Muscle layer of duodenum (tissue), 2 donors: ENCODE results near the gene CLEC18A.
"Not testable (repeated sequence)": the region's sequence is repeated elsewhere in the genome, so short reads cannot be mapped to it uniquely, and the experiment has no call there.

Experiments used
- H3K27ac ChIP-seq: one replicate; pipeline ENCODE4 v1.7.0; 2013; ENCODE audit warnings: mild to moderate bottlenecking, low read length
- H3K27me3 ChIP-seq: one replicate; pipeline ENCODE4 v1.7.0; 2013; ENCODE audit warnings: low read depth, mild to moderate bottlenecking, control low read depth, low read length
- H3K36me3 ChIP-seq, 2 donors: one replicate each; pipeline ENCODE4 v1.7.0; 2013; ENCODE audit warnings: low read length in 2 of 2, control low read depth in 1 of 2, mild to moderate bottlenecking in 1 of 2; ENCODE audit not compliant: insufficient read depth in 2 of 2, control insufficient read depth in 1 of 2
- H3K4me1 ChIP-seq, 2 donors: one replicate each; pipeline ENCODE4 v1.7.0; 2013; ENCODE audit warnings: low read length in 2 of 2, mild to moderate bottlenecking in 2 of 2, control low read depth in 1 of 2, moderate library complexity in 1 of 2; ENCODE audit not compliant: insufficient read depth in 2 of 2, control insufficient read depth in 1 of 2
- H3K4me3 ChIP-seq, 2 donors: one replicate each; pipeline ENCODE4 v1.7.0; 2013; ENCODE audit warnings: low read length in 2 of 2, low read depth in 1 of 2, mild to moderate bottlenecking in 1 of 2
- H3K9me3 ChIP-seq, 2 donors: one replicate each; pipeline ENCODE4 v1.7.0; 2013; ENCODE audit warnings: low read length in 2 of 2, control low read depth in 1 of 2, mild to moderate bottlenecking in 1 of 2; ENCODE audit not compliant: control insufficient read depth in 1 of 2
- donor health status: healthy.

The CLEC18A gene

DNA sequence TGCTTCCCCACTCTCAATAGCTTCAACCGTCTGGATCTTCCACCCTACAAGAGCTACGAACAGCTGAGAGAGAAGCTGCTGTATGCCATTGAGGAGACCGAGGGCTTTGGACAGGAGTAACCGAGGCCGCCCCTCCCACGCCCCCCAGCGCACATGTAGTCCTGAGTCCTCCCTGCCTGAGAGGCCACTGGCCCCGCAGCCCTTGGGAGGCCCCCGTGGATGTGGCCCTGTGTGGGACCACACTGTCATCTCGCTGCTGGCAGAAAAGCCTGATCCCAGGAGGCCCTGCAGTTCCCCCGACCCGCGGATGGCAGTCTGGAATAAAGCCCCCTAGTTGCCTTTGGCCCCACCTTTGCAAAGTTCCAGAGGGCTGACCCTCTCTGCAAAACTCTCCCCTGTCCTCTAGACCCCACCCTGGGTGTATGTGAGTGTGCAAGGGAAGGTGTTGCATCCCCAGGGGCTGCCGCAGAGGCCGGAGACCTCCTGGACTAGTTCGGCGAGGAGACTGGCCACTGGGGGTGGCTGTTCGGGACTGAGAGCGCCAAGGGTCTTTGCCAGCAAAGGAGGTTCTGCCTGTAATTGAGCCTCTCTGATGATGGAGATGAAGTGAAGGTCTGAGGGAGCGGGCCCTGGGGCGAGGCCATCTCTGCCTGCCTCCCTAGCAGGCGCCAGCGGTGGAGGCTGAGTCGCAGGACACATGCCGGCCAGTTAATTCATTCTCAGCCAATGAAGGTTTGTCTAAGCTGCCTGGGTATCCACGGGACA lies 11.1 kb upstream of the CLEC18A start:
- Histone ChIP-seq H3K36me3 (peaks cover 33 to 63% of the 10 kb centered on the region in 2 donors), H3K9me3 (no peaks in the 10 kb centered on the region), H3K27me3 (no peaks in the 10 kb centered on the region), H3K4me3 (no peak overlapping the region), H3K27ac (no peak overlapping the region), H3K4me1 (peaks cover 0 to 4% of the 10 kb centered on the region in 2 donors)

DNA sequence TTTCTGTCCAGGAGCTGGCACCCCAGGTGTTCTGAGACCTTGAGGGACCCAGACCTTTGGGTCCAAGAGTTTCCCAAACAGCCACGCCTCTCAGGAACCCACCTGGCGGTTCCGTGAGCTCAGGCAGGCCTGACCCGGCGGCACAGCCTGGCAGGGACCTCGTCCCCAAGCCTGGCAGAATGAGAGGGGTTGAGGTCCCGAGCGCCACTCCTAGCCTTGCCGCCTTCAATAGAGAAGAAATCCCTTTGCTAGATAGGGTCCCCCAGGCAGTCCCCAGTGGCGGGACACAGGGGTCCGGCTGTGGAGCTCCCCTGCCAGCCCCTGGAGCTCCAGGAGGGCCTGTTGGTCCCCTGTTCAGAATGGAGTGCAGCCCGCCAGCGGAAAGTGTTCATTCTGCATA lies 10.5 kb upstream of the CLEC18A start:
- H3K36me3 ChIP-seq = peaks cover 26 to 56% of the 10 kb centered on the region in 2 donors
- no peaks in the 10 kb centered on the region for H3K9me3 ChIP-seq
- no peak overlapping the region for H3K4me3 ChIP-seq
- no peak overlapping the region for H3K27ac ChIP-seq
- H3K4me1 ChIP-seq = peaks cover 0 to 4% of the 10 kb centered on the region in 2 donors
- H3K27me3 ChIP-seq = no peaks in the 10 kb centered on the region

DNA sequence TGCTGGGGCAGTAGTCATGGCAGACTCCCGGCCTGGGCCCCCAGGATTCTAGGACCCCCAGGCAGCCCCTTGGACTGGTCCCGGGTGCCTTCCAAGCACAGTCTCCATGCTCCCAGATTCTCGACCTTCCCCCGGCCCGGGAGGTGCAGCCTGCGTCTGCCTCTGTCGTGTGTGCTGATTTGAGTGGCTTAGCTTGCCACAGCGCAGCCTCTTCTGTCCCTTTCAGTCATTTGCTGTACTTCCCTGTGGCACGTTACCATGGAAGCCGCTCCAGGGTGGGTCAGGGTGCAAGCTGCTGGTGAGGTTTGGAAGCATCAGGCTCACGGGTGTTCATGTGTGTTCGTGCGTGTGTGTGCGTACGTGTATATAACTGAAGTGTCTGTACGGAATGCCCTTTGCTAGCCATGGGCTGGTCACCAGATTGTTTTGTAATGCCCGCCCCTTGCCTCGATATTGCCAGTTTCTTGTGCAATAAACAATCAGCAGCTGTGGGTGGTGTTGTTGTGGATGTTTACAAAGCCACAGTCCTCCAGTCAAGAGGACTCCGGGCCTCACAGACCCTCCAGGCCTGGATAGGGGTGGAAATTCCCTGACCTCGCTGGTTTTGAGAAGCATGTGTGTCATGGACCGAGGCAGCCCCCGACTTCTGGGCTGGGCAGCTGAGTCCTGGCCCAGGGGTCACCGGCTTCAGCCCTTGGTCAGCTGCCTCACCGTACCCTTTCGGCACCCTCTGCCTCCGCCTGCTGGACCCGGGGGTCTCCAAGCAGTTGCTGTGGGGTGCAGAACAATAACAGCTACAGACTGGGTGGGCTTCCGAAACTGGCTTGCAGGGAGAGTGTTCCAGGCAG lies 9.7 kb upstream of the CLEC18A start:
- no peaks in the 10 kb centered on the region for H3K9me3 ChIP-seq
- no peak overlapping the region for H3K27ac ChIP-seq
- H3K4me3 ChIP-seq = no peak overlapping the region
- peaks cover 19 to 48% of the 10 kb centered on the region in 2 donors for H3K36me3 ChIP-seq
- no peaks in the 10 kb centered on the region for H3K27me3 ChIP-seq
- peaks cover 0 to 4% of the 10 kb centered on the region in 2 donors for H3K4me1 ChIP-seq

DNA sequence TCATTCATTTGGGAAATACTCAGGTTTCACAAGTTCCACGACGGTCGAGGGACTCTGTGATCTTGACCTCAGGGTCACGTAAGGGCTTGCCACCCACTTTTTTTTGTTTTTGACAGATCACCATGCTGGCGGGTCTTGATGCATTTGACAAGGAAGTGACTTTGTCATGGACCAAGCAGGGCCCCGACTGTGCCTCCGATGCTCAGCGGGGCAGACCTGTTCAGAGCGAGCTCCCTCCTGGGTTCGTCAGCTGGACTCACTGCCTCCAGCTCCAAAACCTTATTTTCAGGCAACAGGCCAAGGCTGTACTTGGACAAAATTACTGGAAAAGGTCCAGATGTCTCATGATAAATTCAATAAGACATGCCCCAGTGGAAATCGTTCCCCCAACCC lies 9.0 kb upstream of the CLEC18A start:
- Histone ChIP-seq H3K9me3 (no peaks in the 10 kb centered on the region), H3K27ac (no peak overlapping the region), H3K36me3 (peaks cover 12 to 42% of the 10 kb centered on the region in 2 donors)

DNA sequence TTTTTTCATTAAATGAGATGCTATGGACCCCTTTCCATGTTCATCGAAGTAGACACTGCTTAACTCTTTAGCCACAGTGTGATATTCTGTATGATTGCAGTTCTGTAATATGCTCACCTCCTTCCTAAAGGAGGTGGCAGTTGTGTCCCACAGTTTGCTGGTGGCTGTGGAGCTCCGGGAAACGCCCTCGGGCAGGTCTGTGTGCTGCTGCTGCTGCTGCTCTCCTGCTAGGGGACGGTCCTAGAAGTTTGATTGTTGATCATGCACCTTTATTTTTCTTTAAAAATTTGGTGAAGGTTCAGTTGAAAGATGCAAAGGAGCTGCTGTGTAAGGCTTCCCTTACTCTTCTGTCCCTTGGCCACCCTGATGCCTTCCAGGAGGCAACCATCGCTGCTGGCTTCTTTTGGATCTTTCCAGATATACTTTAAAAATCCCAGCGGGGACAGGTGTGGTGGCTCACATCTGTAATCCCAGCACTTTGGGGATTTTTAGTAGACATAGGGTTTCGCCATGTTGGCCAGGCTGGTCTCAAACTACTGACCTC lies 8.4 kb upstream of the CLEC18A start:
- no peak overlapping the region for H3K27ac ChIP-seq

More for the DNA sequence above, 9.0 kb upstream of the CLEC18A start:
- Histone ChIP-seq H3K4me3 (no peak overlapping the region), H3K27me3 (no peaks in the 10 kb centered on the region), H3K4me1 (peaks cover 0 to 4% of the 10 kb centered on the region in 2 donors)

DNA sequence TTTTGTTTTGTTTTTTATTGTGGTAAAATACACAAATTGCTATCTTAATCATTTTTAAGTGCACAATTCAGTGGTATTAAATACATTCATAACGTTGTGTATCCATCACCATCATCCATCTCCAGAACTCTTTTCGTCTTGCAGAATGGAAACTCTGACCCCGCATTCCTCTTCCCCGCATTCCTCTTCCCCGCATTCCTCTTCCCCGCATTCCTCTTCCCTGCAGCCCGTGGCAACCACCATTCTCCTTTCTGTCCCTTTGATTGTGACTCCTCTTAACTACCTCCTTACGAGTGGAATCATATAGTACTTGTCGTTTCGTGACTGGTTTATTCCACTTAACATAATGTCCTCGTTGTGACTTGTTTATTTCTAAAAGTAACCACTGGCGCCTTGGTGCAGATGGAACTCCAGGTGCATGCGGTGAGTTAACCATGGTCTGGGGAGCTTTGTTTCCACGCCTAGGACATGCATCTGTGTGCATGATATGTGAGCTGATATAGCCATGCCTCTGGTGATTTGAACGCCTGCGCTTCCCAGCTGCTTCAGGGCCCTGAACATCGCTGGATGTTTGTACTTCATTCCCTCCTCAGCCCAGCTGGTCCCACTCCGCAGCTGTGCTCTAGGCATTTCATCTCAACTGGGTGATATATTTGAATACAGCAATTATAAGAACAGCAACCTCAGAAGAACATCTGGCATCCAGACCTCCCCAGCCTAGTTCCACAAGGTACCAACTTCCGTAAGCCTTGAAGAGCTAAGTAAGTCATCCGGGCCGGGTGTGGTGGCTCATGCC lies 7.7 kb upstream of the CLEC18A start:
- H3K9me3 ChIP-seq, H3K27ac ChIP-seq, H3K4me3 ChIP-seq, H3K4me1 ChIP-seq, H3K27me3 ChIP-seq: not testable (repeated sequence)
- peaks cover 8 to 29% of the 10 kb centered on the region in 2 donors for H3K36me3 ChIP-seq

More for the DNA sequence above, 8.4 kb upstream of the CLEC18A start:
- no peaks in the 10 kb centered on the region for H3K9me3 ChIP-seq
- peaks cover 0 to 4% of the 10 kb centered on the region in 2 donors for H3K4me1 ChIP-seq
- no peak overlapping the region for H3K4me3 ChIP-seq
- H3K36me3 ChIP-seq = peaks cover 11 to 36% of the 10 kb centered on the region in 2 donors
- no peaks in the 10 kb centered on the region for H3K27me3 ChIP-seq

DNA sequence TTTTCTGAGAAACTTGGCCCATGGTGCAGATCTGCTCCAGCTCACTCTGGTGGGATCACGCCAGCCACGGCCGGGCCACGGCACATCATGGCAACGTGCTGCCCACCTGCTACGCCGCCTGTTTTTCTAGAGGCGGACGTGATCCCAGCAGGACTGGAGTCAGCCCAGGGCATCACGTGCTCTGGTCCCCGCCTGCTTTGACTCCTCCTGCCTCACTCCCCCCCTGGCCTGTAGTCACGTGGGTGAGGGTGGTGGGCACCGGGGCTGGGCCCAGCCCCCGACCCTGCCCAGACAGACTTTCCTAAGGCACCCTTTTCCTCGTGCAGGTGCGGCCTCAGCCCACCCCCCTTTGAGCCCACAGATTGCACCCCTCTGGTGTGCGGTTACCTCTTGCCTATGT lies 723 bp upstream of the CLEC18A start:
- H3K36me3 ChIP-seq, H3K4me3 ChIP-seq, H3K27me3 ChIP-seq, H3K9me3 ChIP-seq, H3K4me1 ChIP-seq, H3K27ac ChIP-seq: not testable (repeated sequence)

DNA sequence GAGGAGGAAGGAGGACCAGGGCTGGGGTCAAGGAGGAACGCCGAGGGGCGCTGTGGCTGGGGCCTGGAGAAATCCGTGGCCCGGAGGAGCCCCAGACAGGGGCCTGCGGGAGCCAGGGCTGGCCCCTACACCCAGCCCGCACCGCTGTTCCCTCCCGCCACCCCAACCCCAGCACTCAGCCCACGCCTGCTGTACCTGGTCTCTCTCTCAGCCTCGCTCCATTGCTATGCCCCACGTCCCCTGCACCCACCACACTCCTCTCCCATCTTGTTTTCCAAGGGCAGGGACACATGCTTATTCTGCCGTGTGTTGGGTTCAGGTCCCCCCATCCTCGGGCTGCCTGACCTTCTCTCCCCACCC lies 518 bp downstream of the CLEC18A start:
- not testable (repeated sequence) for H3K4me1 ChIP-seq, H3K27ac ChIP-seq, H3K27me3 ChIP-seq, H3K4me3 ChIP-seq, H3K9me3 ChIP-seq, H3K36me3 ChIP-seq

DNA sequence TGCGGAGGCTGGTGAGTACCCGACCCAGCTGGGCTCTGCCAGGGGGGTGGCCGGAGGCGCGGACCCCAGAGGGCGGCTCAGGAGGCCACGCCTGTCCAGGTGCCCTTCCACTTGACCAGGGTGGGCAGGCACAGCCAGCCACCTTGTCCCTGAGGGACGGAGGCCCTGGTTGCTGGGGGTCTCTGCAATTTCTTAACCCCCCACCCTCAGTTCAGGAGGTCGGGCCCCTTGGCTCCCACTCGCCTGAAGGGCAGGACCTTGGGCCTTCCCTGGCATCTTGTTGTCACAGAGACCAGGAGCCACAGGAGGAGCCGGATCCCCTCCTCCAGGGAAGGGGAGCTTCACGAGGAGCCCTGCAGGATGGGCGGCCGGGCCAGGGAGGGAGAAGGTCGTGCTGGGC lies 982 bp downstream of the CLEC18A start:
- H3K4me1 ChIP-seq, H3K9me3 ChIP-seq, H3K4me3 ChIP-seq, H3K27ac ChIP-seq, H3K36me3 ChIP-seq, H3K27me3 ChIP-seq: not testable (repeated sequence)

DNA sequence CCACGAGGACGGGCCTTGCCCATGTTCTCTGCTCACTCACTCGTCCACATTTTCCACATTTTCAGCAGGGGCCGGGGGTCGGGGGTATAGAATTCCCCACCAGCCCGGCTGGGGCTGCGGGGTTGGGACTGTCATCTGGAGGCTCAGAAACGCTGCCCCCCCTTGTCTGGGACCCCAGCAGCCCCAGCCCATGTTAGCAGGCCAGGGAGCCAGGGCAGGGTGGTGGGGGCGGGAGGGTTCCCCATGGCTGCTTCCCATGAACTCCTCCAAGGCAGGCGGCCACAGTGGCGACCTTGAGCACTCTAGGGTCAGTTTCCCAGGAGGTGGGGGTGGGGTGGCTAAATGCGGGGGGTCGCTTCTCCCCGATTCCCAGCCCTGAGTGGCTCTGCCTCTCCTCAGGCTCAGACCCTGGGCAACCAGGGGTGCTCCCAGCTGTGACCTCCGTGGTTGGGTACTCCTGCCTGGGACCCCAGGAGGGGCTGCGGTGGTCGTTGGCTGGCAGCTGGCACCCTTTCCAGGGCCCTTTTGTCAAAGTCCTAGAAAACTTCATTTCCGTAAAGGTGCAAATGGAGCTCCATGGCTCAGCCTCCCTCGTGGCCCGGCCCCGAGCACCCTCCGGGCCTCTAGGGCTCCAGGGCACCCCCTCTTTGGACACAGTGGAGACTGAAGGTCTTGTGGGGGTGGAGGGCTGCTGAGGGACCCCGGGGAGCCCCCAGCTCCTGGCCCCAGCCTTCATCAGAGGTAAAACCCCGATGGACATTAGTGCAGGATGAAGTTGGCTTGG lies 1.6 kb downstream of the CLEC18A start:
- not testable (repeated sequence) for H3K9me3 ChIP-seq, H3K36me3 ChIP-seq, H3K27me3 ChIP-seq, H3K4me1 ChIP-seq, H3K27ac ChIP-seq, H3K4me3 ChIP-seq
